ENCODE measurements around the gene EIF2B1.

The EIF2B1 gene

DNA sequence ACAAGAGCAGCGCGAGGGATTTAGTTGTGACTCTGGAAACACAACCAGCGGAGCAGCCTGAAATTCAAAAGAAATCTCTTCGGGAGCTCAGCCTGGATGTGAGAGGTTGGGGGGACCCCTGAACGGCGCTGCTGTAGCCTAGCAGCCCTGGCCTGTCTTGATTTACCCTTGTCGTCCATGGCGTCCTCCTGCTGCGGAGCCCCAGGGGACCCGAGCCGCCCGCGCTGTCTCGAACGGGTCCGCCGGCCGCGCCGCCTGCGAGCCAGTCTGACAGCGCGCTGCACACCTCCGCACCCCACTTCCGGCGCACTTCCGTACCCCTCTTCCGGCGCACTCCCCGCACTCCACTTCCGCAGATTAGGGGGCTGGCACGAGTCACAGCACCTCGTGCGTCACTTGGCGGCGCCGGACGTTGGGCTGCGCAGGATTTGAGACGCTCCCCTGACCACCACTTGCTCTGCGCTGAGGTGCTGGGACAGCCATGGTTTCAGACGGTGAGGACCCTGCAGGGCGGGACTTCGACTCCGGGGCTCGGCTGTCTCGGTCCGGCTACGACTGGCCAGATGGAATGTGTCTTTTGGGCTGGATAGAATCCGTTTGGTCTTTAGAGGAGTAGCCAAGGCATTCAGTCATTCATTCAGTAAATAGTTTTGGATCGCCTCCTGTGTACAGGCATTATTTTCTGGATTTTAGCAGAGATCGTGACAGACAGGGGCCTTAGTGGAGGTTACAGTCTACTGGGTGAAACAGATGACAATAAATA, at the start of gene EIF2B1, which contains the start of gene GTF2H3:
TSS of gene EIF2B1 (minus strand) at position 308 of the 763 bp plus-strand sequence. CDS start at position 179, 129 bp downstream.
TSS of gene GTF2H3 (plus strand) at position 451 of the 763 bp plus-strand sequence. CDS start at position 482, 31 bp downstream.
- DNase-seq = peak; percentile 98

DNA sequence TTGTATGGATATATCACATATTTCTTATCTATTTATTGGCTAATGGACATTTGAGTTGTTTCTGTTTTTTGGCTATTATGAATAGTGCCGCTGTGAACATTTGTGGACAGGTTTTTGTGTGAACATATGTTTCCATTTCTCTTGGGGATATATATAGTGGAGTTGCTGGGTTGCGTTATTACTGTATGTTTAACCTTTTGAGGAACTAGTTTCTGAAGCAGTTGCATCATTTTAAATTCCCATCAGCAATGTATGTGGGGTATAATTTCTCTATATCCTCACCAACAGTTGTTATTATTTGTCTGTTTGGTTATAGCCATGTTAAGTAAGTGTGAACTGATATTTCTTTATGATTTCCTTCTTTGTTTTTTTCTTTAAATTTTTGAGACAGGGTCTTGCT, 48.1 kb upstream of the EIF2B1 start:
- DNase-seq = no peak

DNA sequence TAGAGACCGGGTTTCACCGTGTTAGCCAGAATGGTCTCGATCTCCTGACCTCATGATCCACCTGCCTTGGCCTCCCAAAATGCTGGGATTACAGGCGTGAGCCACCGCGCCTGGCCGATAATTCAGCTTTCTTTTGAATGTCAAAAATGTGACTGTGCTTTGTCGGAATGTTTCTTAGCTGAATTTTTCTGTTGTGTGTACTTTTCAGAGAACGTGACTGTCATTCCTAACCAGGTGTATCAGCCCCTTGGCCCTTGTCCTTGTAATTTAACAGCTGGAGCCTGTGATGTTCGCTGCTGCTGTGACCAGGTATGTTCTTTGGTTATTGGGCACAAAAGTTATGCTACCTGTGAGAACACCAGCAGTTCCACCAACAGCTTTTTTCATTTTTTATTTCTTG, 45.5 kb upstream of the EIF2B1 start:
- DNase-seq = no peak

DNA sequence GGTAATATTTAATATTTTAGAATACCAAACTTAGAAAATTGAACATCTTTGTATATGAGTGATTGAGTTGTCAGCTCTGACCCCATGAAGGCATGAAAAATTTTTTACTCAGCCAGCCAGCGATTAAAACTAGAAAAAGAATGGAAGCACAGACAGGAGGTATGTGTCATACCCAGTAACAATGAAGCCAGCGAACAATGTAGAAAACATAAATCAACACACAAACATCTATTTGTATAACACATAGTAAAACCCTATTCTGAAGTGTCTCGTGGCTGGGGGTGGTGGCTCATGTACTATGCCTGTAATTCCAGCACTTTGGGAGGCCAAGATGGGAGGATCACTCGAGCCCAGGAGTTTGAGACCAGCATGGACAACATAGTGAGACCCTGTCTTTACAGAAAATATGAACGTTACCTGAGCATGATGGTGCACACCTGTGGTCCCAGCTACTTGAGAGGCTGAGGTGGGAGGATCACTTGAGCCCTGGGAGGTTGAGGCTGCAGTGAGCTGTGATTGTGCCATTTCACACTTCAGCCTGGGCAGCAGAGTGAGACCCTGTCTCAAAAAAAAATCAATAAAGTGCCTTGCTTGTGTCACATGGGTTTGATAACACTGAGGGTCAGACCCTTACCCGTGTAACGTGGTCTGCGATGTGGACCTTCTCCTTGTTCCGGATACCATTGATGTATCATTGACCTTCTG, 43.3 kb upstream of the EIF2B1 start:
- no peak for DNase-seq

GRCh38 chr12:123675436-123675835, 42.0 kb upstream of the EIF2B1 start:
- no peak for DNase-seq

- no peak for DNase-seq
Observed at GRCh38 chr12:123671876-123672275, 38.4 kb upstream of the EIF2B1 start.

- DNase-seq = peak; percentile 94
Observed at GRCh38 chr12:123670882-123671728, 37.6 kb upstream of the EIF2B1 start, which contains the start of gene TCTN2. TSS of gene TCTN2 (plus strand) at chr12:123671113. CDS start at chr12:123671241, 128 bp downstream.

DNA sequence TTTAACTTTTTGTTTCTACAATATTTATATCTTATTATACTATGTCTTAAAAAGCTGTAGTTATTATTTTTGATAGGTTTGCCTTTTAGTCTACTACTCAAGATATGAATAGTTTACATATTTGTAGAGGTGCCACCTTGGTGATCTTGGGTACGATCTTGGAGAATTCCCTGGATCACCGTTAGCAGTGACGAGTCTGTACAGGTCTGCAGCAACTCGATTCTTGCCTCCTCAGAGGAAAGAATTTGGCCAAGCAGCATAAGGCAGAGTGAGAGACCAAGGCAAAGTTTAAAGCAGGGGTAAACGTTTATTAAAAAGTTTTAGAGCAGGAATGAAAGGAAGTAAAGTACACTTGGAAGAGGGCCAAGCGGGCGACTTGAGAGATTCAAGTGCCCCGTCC, 34.3 kb upstream of the EIF2B1 start:
- no peak for DNase-seq

DNA sequence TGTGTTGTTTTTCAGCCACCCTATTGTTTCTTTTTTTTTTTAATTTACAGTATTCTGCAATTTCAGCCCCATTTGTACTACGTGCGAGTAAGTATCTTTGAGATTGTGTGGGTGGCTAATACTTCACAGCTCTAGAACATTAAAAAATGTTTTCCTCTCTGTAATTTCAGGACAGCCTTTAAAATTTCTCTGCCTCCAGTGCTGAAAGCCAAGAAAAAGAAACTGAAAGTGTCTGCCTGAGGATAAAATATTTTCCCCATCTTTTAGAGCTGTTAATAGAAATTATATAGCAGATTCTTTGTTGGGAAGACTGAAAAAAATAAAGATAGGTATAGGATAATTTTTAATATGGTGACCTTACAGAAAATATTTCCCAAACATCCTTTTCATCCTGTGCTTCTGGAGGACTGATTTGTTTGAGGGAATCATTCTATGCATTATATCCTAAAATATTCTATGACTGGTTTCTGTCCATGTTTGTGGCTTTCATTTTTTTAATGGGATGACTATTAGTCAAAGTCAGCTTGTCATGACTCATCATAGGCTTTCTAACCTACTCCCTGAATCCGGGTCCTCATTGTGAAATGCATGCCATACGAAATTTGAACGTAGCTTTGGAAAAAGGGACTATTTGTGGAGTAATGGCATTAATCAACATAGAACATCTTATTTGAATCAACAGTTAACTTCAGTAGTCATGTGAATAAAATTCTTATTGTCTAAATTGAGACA, 26.7 kb upstream of the EIF2B1 start:
- no peak for DNase-seq

GRCh38 chr12:123657211-123657610, 23.7 kb upstream of the EIF2B1 start:
- no peak for DNase-seq

- no peak for DNase-seq
Observed at GRCh38 chr12:123656392-123656791, 22.9 kb upstream of the EIF2B1 start.

- DNase-seq = no peak
Observed at GRCh38 chr12:123655420-123655819, 21.9 kb upstream of the EIF2B1 start.

DNA sequence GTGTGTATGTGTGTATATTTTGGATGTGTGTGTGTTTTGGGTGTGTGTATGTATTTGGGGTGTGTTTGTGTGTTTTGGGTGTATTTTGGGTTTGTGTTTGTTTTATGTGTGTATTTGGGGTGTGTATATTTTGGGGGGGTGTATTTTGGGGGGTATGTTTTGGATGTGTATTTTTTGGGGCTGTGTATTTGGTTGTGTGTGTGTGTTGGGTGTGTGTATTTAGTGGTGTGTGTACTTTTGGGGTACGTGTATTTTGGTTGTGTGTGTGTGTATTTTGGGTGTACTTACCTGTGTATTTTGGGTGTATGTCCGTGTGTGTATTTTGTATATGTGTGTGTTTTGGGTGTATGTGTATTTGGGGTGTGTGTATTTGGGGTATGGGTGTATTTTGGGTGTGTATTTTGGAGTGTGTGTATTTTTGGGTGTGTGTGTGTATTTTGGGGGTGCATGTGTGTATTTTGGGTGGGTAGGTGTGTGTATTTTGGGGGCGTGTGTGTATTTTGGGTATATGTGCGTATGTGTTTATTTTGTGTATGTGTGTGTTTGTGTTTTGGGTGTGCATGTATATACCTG, 20.7 kb upstream of the EIF2B1 start:
- no peak for DNase-seq

DNA sequence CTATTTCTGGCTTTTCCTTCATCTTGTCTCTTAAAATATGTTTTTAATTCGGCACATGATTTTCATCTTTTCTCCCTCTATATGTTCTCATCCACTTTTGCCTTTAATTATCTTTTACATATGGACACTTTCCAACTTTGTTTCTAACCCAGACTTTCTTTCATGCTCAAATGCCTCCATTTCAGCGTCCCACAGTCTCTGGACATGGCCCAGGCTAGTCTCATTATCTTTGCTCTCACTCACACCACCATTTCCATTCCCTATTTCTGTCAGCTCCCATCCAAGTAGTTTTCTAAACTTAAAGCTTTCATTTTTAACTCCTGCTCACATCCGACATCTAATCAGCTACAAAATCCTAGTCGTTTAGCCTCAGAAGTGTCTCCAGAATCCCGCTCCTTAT, 14.9 kb upstream of the EIF2B1 start:
- DNase-seq = no peak

GRCh38 chr12:123645878-123646277, 12.4 kb upstream of the EIF2B1 start:
- no peak for DNase-seq

DNA sequence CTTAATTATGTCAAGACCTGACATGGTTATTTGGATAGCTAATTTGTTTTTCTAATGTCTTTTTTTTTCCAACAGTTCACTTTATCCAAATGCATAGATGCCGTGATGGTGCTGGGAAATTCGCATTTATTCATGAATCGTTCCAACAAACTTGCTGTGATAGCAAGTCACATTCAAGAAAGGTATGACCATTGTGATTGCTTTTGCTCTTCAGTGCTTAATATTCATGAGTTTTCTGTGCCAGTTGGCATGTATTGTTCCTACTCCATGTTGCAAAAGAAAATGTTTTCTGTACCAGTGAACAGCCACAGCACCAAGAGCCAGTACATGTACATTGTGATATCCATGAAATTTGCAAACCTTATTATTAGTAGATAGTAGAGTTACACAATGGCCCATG, 11.9 kb upstream of the EIF2B1 start:
- no peak for DNase-seq

- DNase-seq = no peak
Observed at GRCh38 chr12:123643911-123644310, 10.4 kb upstream of the EIF2B1 start.

DNA sequence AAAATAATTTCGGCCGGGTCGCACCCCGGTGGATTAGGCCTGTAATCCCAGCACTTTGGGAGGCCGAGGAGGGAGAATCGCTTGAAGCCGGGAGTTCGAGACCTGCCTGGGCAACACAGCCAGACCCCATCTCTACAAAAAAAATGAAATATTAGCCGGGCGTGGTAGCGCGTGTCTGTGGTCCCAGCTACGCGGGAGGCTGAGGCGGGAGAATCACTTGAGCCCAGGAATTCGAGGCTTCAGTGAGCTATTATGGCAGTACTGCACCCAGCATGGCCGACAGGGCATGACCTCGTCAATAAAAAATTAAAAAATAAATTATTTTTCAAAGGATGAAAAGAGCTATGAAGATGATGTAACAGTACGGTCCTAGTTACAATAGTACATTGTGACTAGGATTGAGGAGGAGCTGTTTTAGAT, 666 bp upstream of the EIF2B1 start:
- no peak for DNase-seq

DNA sequence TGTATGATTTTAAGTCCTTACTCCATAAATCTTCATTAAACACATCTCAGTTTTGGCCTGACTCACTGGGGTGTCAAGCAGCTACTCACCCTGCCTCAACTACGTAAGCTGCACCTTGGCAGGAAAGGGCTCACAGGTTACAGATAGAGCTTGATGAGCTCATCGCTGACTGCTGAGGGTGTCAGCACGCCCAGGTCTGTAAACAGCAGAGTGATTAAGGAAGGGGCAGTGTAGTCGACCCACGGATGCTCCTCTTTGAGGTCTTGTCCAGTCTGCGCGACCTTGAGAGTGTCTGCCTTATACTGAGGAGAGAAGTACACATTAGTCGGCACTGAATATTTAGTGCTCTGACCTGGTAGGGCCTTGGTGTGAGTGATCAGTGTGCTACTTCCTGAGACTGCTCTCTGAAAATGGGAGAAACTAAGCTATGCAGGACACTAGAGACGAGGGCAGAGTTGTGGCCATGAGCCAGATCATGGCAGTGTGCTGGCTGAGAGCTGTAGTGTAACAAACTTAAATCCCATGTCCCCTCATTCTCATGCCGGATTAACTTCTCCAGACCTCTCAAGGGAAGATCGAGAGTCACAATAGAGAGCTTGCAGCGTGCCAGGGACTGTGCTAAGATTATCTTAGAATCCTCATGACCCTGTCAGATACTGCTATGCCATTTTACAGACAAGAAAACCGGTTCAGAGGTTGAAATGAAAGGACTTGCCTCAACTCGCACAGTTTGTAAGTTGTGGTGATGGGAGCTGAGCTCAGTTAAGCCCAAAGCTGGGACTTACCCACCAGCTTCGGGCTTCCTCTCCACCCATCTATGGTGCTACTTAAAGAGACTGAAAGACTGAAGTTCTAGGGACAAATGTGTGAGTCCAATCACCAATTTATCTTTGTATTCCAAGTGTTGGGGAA, 11.6 kb downstream of the EIF2B1 start:
- no peak for DNase-seq

GRCh38 chr12:123621101-123621500, 12.4 kb downstream of the EIF2B1 start:
- DNase-seq = no peak

DNA sequence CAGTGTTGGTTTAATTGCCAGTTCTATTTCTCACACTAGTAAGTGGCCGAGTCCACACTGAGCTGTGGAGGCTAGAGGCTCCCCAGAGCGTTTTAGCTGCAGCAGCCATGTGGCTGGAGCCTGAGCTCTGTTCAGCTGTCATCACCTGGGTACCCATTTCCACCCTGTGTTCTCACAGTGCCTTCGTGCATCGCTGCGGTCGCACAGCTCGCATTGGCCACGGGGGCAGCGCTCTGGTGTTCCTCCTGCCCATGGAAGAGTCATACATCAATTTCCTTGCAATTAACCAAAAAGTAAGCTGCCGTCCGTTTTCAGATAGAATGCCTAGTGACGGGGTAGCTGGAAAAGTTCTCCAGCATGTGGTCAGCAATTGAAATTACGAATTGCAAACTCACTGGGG, 15.9 kb downstream of the EIF2B1 start:
- DNase-seq = no peak

All from hematopoietic multipotent progenitor cell treated with erythropoietin and hydrocortisone succinate and interleukin-3 and kit ligand, for 8 days (in vitro differentiated cells).